SK-N-SH treated with all-trans-retinoic acid at 6 μM for 48 hours (cell line): Measurements from ENCODE around the gene PTCH1.

ENCODE experiments used
- ATAC-seq: fragments of 200-7000 bp; cut with Tn5 transposase; 3 replicates; pipeline ENCODE4 v1.9.1; 2020; ENCODE audit warnings: mild to moderate bottlenecking, moderate library complexity
- ARNTL ChIP-seq: fragments of 450-650 bp; formaldehyde crosslinking; IDR thresholded peaks from 2 replicates; pipeline ENCODE4 v1.5.0; 2020; ENCODE audit warnings: low read depth, mild to moderate bottlenecking, moderate library complexity, borderline replicate concordance
- BACH2 ChIP-seq: fragments of 250-450 bp; sonication (Bioruptor Pico); IDR thresholded peaks from 2 replicates; pipeline ENCODE4 v1.9.0; 2021; ENCODE audit warnings: mild to moderate bottlenecking, borderline replicate concordance
- CREB5 ChIP-seq: fragments of 250-450 bp; sonication (Bioruptor Pico); IDR thresholded peaks from 2 replicates; pipeline ENCODE4 v1.5.1; 2020; ENCODE audit warnings: low read depth, mild to moderate bottlenecking, moderate library complexity
- CSDC2 ChIP-seq: fragments of 250-450 bp; sonication (Bioruptor Pico); IDR thresholded peaks from 2 replicates; pipeline ENCODE4 v1.5.0; 2020; ENCODE audit warnings: mild to moderate bottlenecking, moderate library complexity
- ESRRG ChIP-seq: fragments of 250-450 bp; sonication (Bioruptor Pico); IDR thresholded peaks from 2 replicates; pipeline ENCODE4 v1.6.1; 2021; ENCODE audit warnings: mild to moderate bottlenecking
- ISL1 ChIP-seq: fragments of 250-450 bp; sonication (Bioruptor Pico); IDR thresholded peaks from 2 replicates; pipeline ENCODE4 v2.1.2; 2022; ENCODE audit warnings: mild to moderate bottlenecking, moderate library complexity
- OSR1 ChIP-seq: fragments of 250-450 bp; sonication (Bioruptor Pico); IDR thresholded peaks from 2 replicates; pipeline ENCODE4 v1.8.0; 2022; ENCODE audit warnings: moderate library complexity, mild to moderate bottlenecking, inconsistent platforms
- PATZ1 ChIP-seq: fragments of 250-450 bp; sonication (Bioruptor Pico); IDR thresholded peaks from 2 replicates; pipeline ENCODE4 v1.8.0; 2020; ENCODE audit warnings: mild to moderate bottlenecking, moderate library complexity, borderline replicate concordance
- RARB ChIP-seq: fragments of 250-450 bp; sonication (Bioruptor Pico); IDR thresholded peaks from 2 replicates; pipeline ENCODE4 v1.8.0; 2021; ENCODE audit warnings: mild to moderate bottlenecking, moderate library complexity
- SNAI2 ChIP-seq: fragments of 250-450 bp; sonication (Bioruptor Pico); IDR thresholded peaks from 2 replicates; pipeline ENCODE4 v1.5.0; 2020; ENCODE audit warnings: mild to moderate bottlenecking, moderate library complexity
- TCF4 ChIP-seq: fragments of 250-450 bp; sonication (Bioruptor Pico); IDR thresholded peaks from 2 replicates; pipeline ENCODE4 v1.8.0; 2021; ENCODE audit warnings: mild to moderate bottlenecking, moderate library complexity, borderline replicate concordance
- TOX ChIP-seq: fragments of 250-450 bp; sonication (Bioruptor Pico); IDR thresholded peaks from 2 replicates; pipeline ENCODE4 v1.8.0; 2021; ENCODE audit warnings: mild to moderate bottlenecking, moderate library complexity, borderline replicate concordance
- TSHZ2 ChIP-seq: fragments of 250-450 bp; sonication (Bioruptor Pico); IDR thresholded peaks from 2 replicates; pipeline ENCODE4 v1.5.0; 2020; ENCODE audit warnings: mild to moderate bottlenecking, moderate library complexity
- ZC3H10 ChIP-seq: fragments of 250-450 bp; sonication (Bioruptor Pico); IDR thresholded peaks from 2 replicates; pipeline ENCODE4 v1.5.1; 2021; ENCODE audit warnings: mild to moderate bottlenecking, moderate library complexity
- ZFP3 ChIP-seq: fragments of 250-450 bp; sonication (Bioruptor Pico); IDR thresholded peaks from 2 replicates; pipeline ENCODE4 v1.5.0; 2020; ENCODE audit warnings: mild to moderate bottlenecking, moderate library complexity
- ZFP30 ChIP-seq: fragments of 450-650 bp; formaldehyde crosslinking; IDR thresholded peaks from 2 replicates; pipeline ENCODE4 v1.5.0; 2022; ENCODE audit warnings: mild to moderate bottlenecking, moderate library complexity
- ZNF565 ChIP-seq: fragments of 450-650 bp; formaldehyde crosslinking; conservative IDR thresholded peaks from 2 replicates; pipeline ENCODE4 v1.5.0; 2020; ENCODE audit warnings: low read depth, mild to moderate bottlenecking, moderate library complexity
- ZNF70 ChIP-seq: fragments of 450-650 bp; formaldehyde crosslinking; IDR thresholded peaks from 2 replicates; pipeline ENCODE4 v1.5.0; 2020; ENCODE audit warnings: mild to moderate bottlenecking, moderate library complexity
- ZNF8 ChIP-seq: fragments of 450-650 bp; formaldehyde crosslinking; IDR thresholded peaks from 2 replicates; pipeline ENCODE4 v1.5.0; 2020; ENCODE audit warnings: mild to moderate bottlenecking, moderate library complexity

PTCH1 gene

GRCh38 chr9:95499847-95500246 is 16.9 kb downstream of the PTCH1 start:
- ATAC-seq: no peak
- TF ChIP-seq RARB (CRISPR knock-in tag): no peak
- peak; percentile 62; the same call in 1 of the 2 replicates for TF ChIP-seq TSHZ2 (CRISPR knock-in tag)
- peak; percentile 52; the same call in 1 of the 2 replicates for TF ChIP-seq TCF4 (CRISPR knock-in tag)
- no peak for TF ChIP-seq OSR1
- TF ChIP-seq ZNF8 (CRISPR knock-in tag): no peak; the same call in 1 of the 2 replicates
- TF ChIP-seq CSDC2 (CRISPR knock-in tag): no peak
- TF ChIP-seq BACH2 (CRISPR knock-in tag): no peak
- no peak for TF ChIP-seq ZNF70 (CRISPR knock-in tag)

- ATAC-seq: no peak
- TF ChIP-seq TOX (CRISPR knock-in tag) (no peak), ZNF565 (no peak), SNAI2 (CRISPR knock-in tag) (no peak), ZFP30 (CRISPR knock-in tag) (no peak), TSHZ2 (CRISPR knock-in tag) (no peak), RARB (CRISPR knock-in tag) (no peak), PATZ1 (no peak), CREB5 (CRISPR knock-in tag) (no peak), TCF4 (CRISPR knock-in tag) (no peak), ARNTL (CRISPR knock-in tag) (no peak), BACH2 (CRISPR knock-in tag) (no peak), ESRRG (CRISPR knock-in tag) (no peak), ZFP3 (CRISPR knock-in tag) (no peak), ZNF8 (CRISPR knock-in tag) (no peak), ISL1 (CRISPR knock-in tag) (no peak), ZC3H10 (CRISPR knock-in tag) (no peak)
Measured at GRCh38 chr9:95499046-95499676, 17.6 kb downstream of the PTCH1 start.

- ATAC-seq: no peak
Measured at GRCh38 chr9:95498641-95499040, 18.1 kb downstream of the PTCH1 start.

More at GRCh38 chr9:95498641-95499040, 18.1 kb downstream of the PTCH1 start:
- TF ChIP-seq OSR1 (no peak), SNAI2 (CRISPR knock-in tag) (no peak), CREB5 (CRISPR knock-in tag) (no peak)
